WTC11 (cell line): Measurements from ENCODE around the gene RIOX2.

Experiments
- CREM ChIP-seq: sonication (generic); formaldehyde crosslinking; IDR thresholded peaks from 2 replicates; pipeline ENCODE4 v1.8.1; 2022; ENCODE audit warnings: mild to moderate bottlenecking, missing genetic modification reagents, moderate library complexity
- CTCF ChIP-seq: fragments of 200-600 bp; IDR thresholded peaks from 2 replicates; pipeline ENCODE4 v1.8.0; 2022; ENCODE audit warnings: antibody characterized with exemption
- ELF4 ChIP-seq: sonication (generic); formaldehyde crosslinking; IDR thresholded peaks from 2 replicates; pipeline ENCODE4 v1.8.1; 2022; ENCODE audit warnings: low read depth, mild to moderate bottlenecking, moderate library complexity, missing genetic modification reagents
- IRF1 ChIP-seq: sonication (generic); formaldehyde crosslinking; IDR thresholded peaks from 2 replicates; pipeline ENCODE4 v1.8.0; 2023; ENCODE audit warnings: missing genetic modification reagents
- MAX ChIP-seq: sonication (generic); formaldehyde crosslinking; IDR thresholded peaks from 2 replicates; pipeline ENCODE4 v1.8.0; 2022; ENCODE audit warnings: mild to moderate bottlenecking, missing genetic modification reagents
- NR3C1 ChIP-seq: sonication (generic); formaldehyde crosslinking; conservative IDR thresholded peaks from 2 replicates; pipeline ENCODE4 v1.8.1; 2023; ENCODE audit warnings: low read depth, mild to moderate bottlenecking, missing genetic modification reagents
- PREB ChIP-seq: sonication (generic); formaldehyde crosslinking; IDR thresholded peaks from 2 replicates; pipeline ENCODE4 v1.8.1; 2022; ENCODE audit warnings: mild to moderate bottlenecking, missing genetic modification reagents, moderate library complexity, borderline replicate concordance
- USF2 ChIP-seq: sonication (generic); formaldehyde crosslinking; IDR thresholded peaks from 2 replicates; pipeline ENCODE4 v1.8.1; 2023; ENCODE audit warnings: mild to moderate bottlenecking, missing genetic modification reagents, moderate library complexity

GRCh38 chr3:97952280-97952679 lies 20.0 kb downstream of the RIOX2 start:
- TF ChIP-seq IRF1 (CRISPR knock-in tag): no peak
- no peak for TF ChIP-seq USF2 (CRISPR knock-in tag)
- no peak for TF ChIP-seq ELF4
- TF ChIP-seq CTCF: no peak
- no peak for TF ChIP-seq NR3C1 (CRISPR knock-in tag)
- no peak for TF ChIP-seq MAX
- no peak for TF ChIP-seq CREM (CRISPR knock-in tag)
- TF ChIP-seq PREB (CRISPR knock-in tag): no peak
